K562 (cell line): Measurements from ENCODE around the gene SOX18. TPM values are rescaled to one million over a fixed set of nuclear protein-coding genes. Genes with fewer than 3 reads are reported as not detected.

Experiments
- ATAC-seq: fragments of 200-7000 bp; cut with Tn5 transposase; 3 replicates; pipeline ENCODE4 v1.9.1; 2020; ENCODE audit warnings: moderate library complexity
- BruUV-seq: library from RNA; stranded (reverse); fragments of 400-500 nt; replicated peaks from 2 replicates; lab custom pipeline; 2021; lab: Mats Ljungman, UMichigan
- CTCF ChIA-PET: fragments of 300-600 bp; formaldehyde crosslinking; extraction: SDS; loops from one replicate; lab custom pipeline; 2021; ENCODE audit warnings: low intra/inter-chr PET ratio; lab: Yijun Ruan, JAX
- POLR2A ChIA-PET: fragments of 300-600, 350-650 bp; sonication (Branson Sonifier 250); formaldehyde crosslinking; extraction: SDS; loops from one replicate; lab custom pipeline; 2021; ENCODE audit warnings: antibody characterized with exemption, inconsistent platforms; lab: Yijun Ruan, JAX
- DNase-seq, 4 experiments: peaks; one replicate each; pipeline versions ENCODE4 v3.0.0 to v3.0.0-alpha.2; 2011 to 2018; ENCODE audit warnings: low spot score in 3 of 4, mixed read lengths in 3 of 4; ENCODE audit errors: extremely low read depth in 1 of 4
- FAIRE-seq: peaks from 2 replicates; lab custom pipeline; 2011; peaks lifted over from hg19 to GRCh38; lab: Jason Lieb, UNC
- H2AFZ ChIP-seq: 2 replicates; pipeline ENCODE4 v1.6.0; 2011; ENCODE audit warnings: low read depth, low read length, control low read depth, inconsistent platforms
- H3K27ac ChIP-seq: fragments of 200-600 bp; 3 replicates; pipeline ENCODE4 v1.8.0; 2011; ENCODE audit warnings: low read depth, mild to moderate bottlenecking, control low read depth, inconsistent platforms, low read length, moderate library complexity, mixed read lengths; ENCODE audit errors: extremely low read depth
- H3K27me3 ChIP-seq, 2 experiments: fragments of 300-600 bp in 1 of 2; 2 replicates in 1 of 2; 3 replicates in 1 of 2; pipeline versions ENCODE4 v1.6.0 to v1.8.0; 2011; ENCODE audit warnings: inconsistent platforms in 2 of 2, low read length in 2 of 2, mild to moderate bottlenecking in 1 of 2, mixed read lengths in 1 of 2, moderate library complexity in 1 of 2; ENCODE audit not compliant: control insufficient read depth in 2 of 2, insufficient read depth in 2 of 2
- H3K36me3 ChIP-seq: fragments of 300-600 bp; 3 replicates; pipeline ENCODE4 v1.8.0; 2011; ENCODE audit warnings: mild to moderate bottlenecking, low read length, inconsistent platforms; ENCODE audit not compliant: control insufficient read depth, insufficient read depth
- H3K4me1 ChIP-seq, 2 experiments: fragments of 200-600 bp in 1 of 2; replicated peaks in 1 of 2; 2 replicates in 1 of 2; 3 replicates in 1 of 2; pipeline versions ENCODE4 v1.5.1 to v1.8.0; 2011; ENCODE audit warnings: inconsistent platforms in 2 of 2, low read length in 2 of 2, mild to moderate bottlenecking in 1 of 2, mixed read lengths in 1 of 2, moderate library complexity in 1 of 2; ENCODE audit not compliant: control insufficient read depth in 2 of 2, insufficient read depth in 2 of 2
- H3K4me2 ChIP-seq: 2 replicates; pipeline ENCODE4 v1.6.1; 2011; ENCODE audit warnings: low read length, control low read depth, inconsistent platforms, mixed read lengths; ENCODE audit not compliant: insufficient read depth
- H3K4me3 ChIP-seq: fragments of 200-600 bp; sonication (generic), shearing (Covaris generic); 2 replicates; pipeline ENCODE4 v1.5.1; 2016; ENCODE audit warnings: control low read depth, inconsistent platforms
- H3K79me2 ChIP-seq: fragments of 200-600 bp; 3 replicates; pipeline ENCODE4 v1.8.0; 2011; ENCODE audit warnings: low read length, inconsistent platforms; ENCODE audit not compliant: control insufficient read depth, insufficient read depth
- H3K9ac ChIP-seq, 2 experiments: 2 replicates each; pipeline versions ENCODE4 v1.6.0 to v1.6.1; 2011; ENCODE audit warnings: low read depth in 2 of 2, low read length in 2 of 2, control low read depth in 1 of 2, inconsistent platforms in 1 of 2, mild to moderate bottlenecking in 1 of 2, mixed read lengths in 1 of 2; ENCODE audit not compliant: insufficient read depth in 1 of 2
- H3K9me1 ChIP-seq: one replicate; pipeline ENCODE4 v1.6.0; 2011; ENCODE audit warnings: inconsistent platforms, mild to moderate bottlenecking, low read length, moderate library complexity; ENCODE audit not compliant: control insufficient read depth, insufficient read depth
- H3K9me3 ChIP-seq: replicated peaks from 2 replicates; pipeline ENCODE4 v1.5.1; 2011; ENCODE audit warnings: low read depth, low read length, inconsistent platforms; ENCODE audit not compliant: control insufficient read depth, insufficient read depth
- H4K20me1 ChIP-seq: replicated peaks from 2 replicates; pipeline ENCODE4 v1.6.1; 2011; ENCODE audit warnings: low read length, inconsistent platforms, mixed read lengths; ENCODE audit not compliant: control insufficient read depth, insufficient read depth
- ATF7 ChIP-seq: fragments of 450-650 bp; IDR thresholded peaks from 2 replicates; pipeline ENCODE4 v1.7.1; 2014; ENCODE audit warnings: mild to moderate bottlenecking, moderate library complexity
- CEBPB ChIP-seq: fragments of 450-650 bp; IDR thresholded peaks from 2 replicates; pipeline ENCODE4 v1.6.1; 2016; ENCODE audit warnings: missing genetic modification characterization, missing compliant biosample characterization
- CHD4 ChIP-seq: fragments of 200-600 bp; sonication (generic); IDR thresholded peaks from 3 replicates; pipeline ENCODE4 v1.6.1; 2012; ENCODE audit warnings: low read depth, mild to moderate bottlenecking, mixed read lengths, low read length, inconsistent platforms; ENCODE audit not compliant: insufficient read depth, insufficient replicate concordance, poor library complexity, severe bottlenecking
- CTBP1 ChIP-seq: fragments of 450-650 bp; IDR thresholded peaks from 2 replicates; pipeline ENCODE4 v1.6.1; 2016; ENCODE audit warnings: borderline replicate concordance
- JUN ChIP-seq, 2 experiments: sonication (generic) in 1 of 2; formaldehyde crosslinking in 1 of 2; IDR thresholded peaks; 2 replicates each; pipeline versions ENCODE4 v1.6.1 to v1.8.0; 2012 to 2022; ENCODE audit warnings: borderline replicate concordance in 2 of 2, mild to moderate bottlenecking in 2 of 2, improper control_type of control experiment in 1 of 2, low read depth in 1 of 2, low read length in 1 of 2, missing genetic modification reagents in 1 of 2
- KDM2B ChIP-seq: fragments of 250-450 bp; sonication (Bioruptor Pico); IDR thresholded peaks from 2 replicates; pipeline ENCODE4 v1.8.0; 2021; ENCODE audit warnings: mild to moderate bottlenecking, moderate library complexity
- MAZ ChIP-seq, 2 experiments: fragments of 450-650 bp in 1 of 2; sonication (generic) in 1 of 2; formaldehyde crosslinking; IDR thresholded peaks in 1 of 2; conservative IDR thresholded peaks in 1 of 2; 2 replicates each; pipeline versions ENCODE4 v1.4.0 to v1.5.0; 2020; ENCODE audit warnings: mild to moderate bottlenecking in 1 of 2, missing genetic modification reagents in 1 of 2
- NCOA1 ChIP-seq: fragments of 450-650 bp; IDR thresholded peaks from 2 replicates; pipeline ENCODE4 v1.6.1; 2016; ENCODE audit warnings: low read depth
- NFXL1 ChIP-seq: fragments of 450-650 bp; formaldehyde crosslinking; IDR thresholded peaks from 2 replicates; pipeline ENCODE4 v1.4.0; 2021; ENCODE audit warnings: mild to moderate bottlenecking
- NRF1 ChIP-seq, 2 experiments: fragments of 450-650 bp; IDR thresholded peaks in 1 of 2; conservative IDR thresholded peaks in 1 of 2; 2 replicates each; pipeline ENCODE4 v1.6.1; 2014; ENCODE audit warnings: mild to moderate bottlenecking in 2 of 2
- POLR3A ChIP-seq: IDR thresholded peaks from 2 replicates; pipeline ENCODE4 v1.6.1; 2011; ENCODE audit warnings: borderline replicate concordance, mild to moderate bottlenecking, moderate library complexity; ENCODE audit not compliant: insufficient read length, insufficient read depth; ENCODE audit errors: extremely low read depth
- RBM34 ChIP-seq: fragments of 200-400 bp; formaldehyde crosslinking; IDR thresholded peaks from 2 replicates; pipeline ENCODE4 v1.6.1; 2018; ENCODE audit warnings: low read length, borderline replicate concordance; ENCODE audit not compliant: insufficient read depth
- SIN3B ChIP-seq: fragments of 450-650 bp; IDR thresholded peaks from 2 replicates; pipeline ENCODE4 v1.6.1; 2017; ENCODE audit warnings: low read depth, mild to moderate bottlenecking, moderate library complexity
- SLC30A9 ChIP-seq: fragments of 250-450 bp; sonication (Bioruptor Pico); IDR thresholded peaks from 2 replicates; pipeline ENCODE4 v1.8.0; 2022; ENCODE audit warnings: mild to moderate bottlenecking, moderate library complexity
- TEAD1 ChIP-seq, 2 experiments: fragments of 450-650 bp in 1 of 2; sonication (generic) in 1 of 2; formaldehyde crosslinking; IDR thresholded peaks; 2 replicates each; pipeline versions ENCODE4 v1.4.0 to v1.8.0; 2020 to 2022; ENCODE audit warnings: mild to moderate bottlenecking in 2 of 2, missing genetic modification reagents in 1 of 2
- TEAD4 ChIP-seq, 2 experiments: sonication (generic) in 1 of 2; formaldehyde crosslinking in 1 of 2; IDR thresholded peaks; 2 replicates each; pipeline versions ENCODE4 v1.6.1 to v1.8.0; 2012 to 2022; ENCODE audit warnings: borderline replicate concordance in 1 of 2, inconsistent platforms in 1 of 2, low read length in 1 of 2, mild to moderate bottlenecking in 1 of 2, missing genetic modification reagents in 1 of 2
- ZBTB7A ChIP-seq: IDR thresholded peaks from 2 replicates; pipeline ENCODE4 v1.6.1; 2011; ENCODE audit warnings: low read depth, mild to moderate bottlenecking, low read length, moderate library complexity, borderline replicate concordance; ENCODE audit not compliant: control insufficient read depth
- ZNF23 ChIP-seq: fragments of 250-450 bp; sonication (Bioruptor Pico); IDR thresholded peaks from 2 replicates; pipeline ENCODE4 v1.4.0; 2020; ENCODE audit warnings: mild to moderate bottlenecking
- WGBS: fragments of 100-300 bp; shearing (Covaris generic); methylation state at CpG from one replicate; pipeline ENCODE4 v1.1.6; 2016; ENCODE audit warnings: low coverage, mixed read lengths; ENCODE audit not compliant: insufficient coverage; ENCODE audit errors: missing lambda C conversion rate; 5-methylcytosine and 5-hydroxymethylcytosine counted together
- in situ Hi-C: fragments of 300-500 bp; cut with MboI; formaldehyde crosslinking; loops from 4 replicates; pipeline ENCODE4 v1.15.0; 2018; ENCODE audit warnings: inconsistent platforms, mixed read lengths
- intact Hi-C: fragments of 100-400 bp; cut with micrococcal nuclease; formaldehyde crosslinking; loops from 2 replicates; pipeline ENCODE4 v1.14.2; 2022
- polyA plus RNA-seq, 8 experiments: library from polyadenylated mRNA; depleted of rRNA in 4 of 8; stranded (reverse) in 5 of 8; unstranded in 3 of 8; fragments of >200 nt; fragmentation: Nextera tagmentation in 2 of 8; fragmentation: Illumina TruSeq in 1 of 8; extraction: Ambion mirVana in 2 of 8; extraction: Trizol in 1 of 8; gene quantifications; 2 replicates each; pipeline versions ENCODE4 v1.2.1 to v1.2.3, GENCODE V29; 2011 to 2014; ENCODE audit warnings: inconsistent platforms in 1 of 8, missing spikeins in 1 of 8
- total RNA-seq, 7 experiments: library from RNA; depleted of rRNA in 6 of 7; stranded (reverse); fragments of >200 nt in 6 of 7; fragmentation: Illumina TruSeq in 2 of 7; extraction: Trizol in 2 of 7; gene quantifications; 2 replicates each; pipeline versions ENCODE4 v1.2.1 to v1.2.3, GENCODE V29; 2011 to 2021; ENCODE audit warnings: low replicate concordance in 1 of 7
- TF ChIP-seq, protein P1 (sequence below): fragments of 450-650 bp; formaldehyde crosslinking; IDR thresholded peaks from 2 replicates; pipeline ENCODE4 v1.4.0; 2020; ENCODE audit warnings: mild to moderate bottlenecking, moderate library complexity
- TF ChIP-seq, protein P2 (sequence below): fragments of 250-450 bp; sonication (Bioruptor Pico); IDR thresholded peaks from 2 replicates; pipeline ENCODE4 v1.8.0; 2021; ENCODE audit warnings: moderate library complexity, mild to moderate bottlenecking, inconsistent platforms

Gene SOX18
- total and polyA plus RNA-seq, 9 of the 15 experiments (the other 6 are each of a cell fraction or from before 2014, with no cell fraction given) = 0.15 to 19.8 (median 0.33) TPM

DNA sequence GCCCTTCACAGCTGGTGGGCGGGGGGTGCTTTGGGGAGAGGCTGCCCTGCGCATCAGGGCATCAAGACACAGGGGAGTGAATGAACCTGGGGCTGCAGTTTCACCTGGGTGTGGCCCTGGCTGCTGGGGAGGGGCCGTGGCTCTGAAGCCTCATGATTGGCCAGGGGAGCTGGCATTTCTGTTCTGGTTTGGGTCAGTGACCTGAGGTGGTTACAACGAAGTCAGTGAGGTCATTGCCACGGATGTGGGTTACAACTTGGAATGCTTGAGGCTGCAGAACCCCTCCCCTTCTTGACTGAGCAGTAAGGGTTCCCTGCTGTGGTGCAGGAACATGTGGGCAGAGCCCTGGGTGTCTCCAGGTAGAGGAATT lies 16.5 kb upstream of the SOX18 start:
- Histone ChIP-seq H3K36me3 (no peaks in the 10 kb centered on the region), H3K4me2 (no peak overlapping the region), H3K9me3 (no peaks in the 10 kb centered on the region), H3K4me1 (peaks cover 34 to 87% of the 10 kb centered on the region in 2 experiments), H2AFZ (0 out of 2 replicates have a peak overlapping the region, but pooled peaks have one; percentile 40), H3K27me3 (no peaks in the 10 kb centered on the region), H3K27ac (peak overlapping the region; percentile 32; the same call in 1 of the 3 replicates), H4K20me1 (no peaks in the 10 kb centered on the region), H3K9ac (peak overlapping the region in 1 of 2 experiments; percentile 28; a peak in 2 of 4 replicates), H3K9me1 (peaks cover 3% of the 10 kb centered on the region), H3K79me2 (peaks cover 4% of the 10 kb centered on the region; the same call in 2 of the 3 replicates), H3K4me3 (no peak overlapping the region)
- in situ Hi-C loops = no loop called here
- intact Hi-C loops = no loop called here
- FAIRE-seq = peak; percentile 95
- ChIA-PET POLR2A (interaction anchor here (0.6 to 0.9 kb wide), 3 partner anchors 13 to 152 kb away, joined by 3 read pairs; no protein-coding TSS in a partner anchor), CTCF (no interaction called here)
- DNase-seq = peak; percentile 74 to 75 (median 74)
- 15% methylated on average over 5 of the region's 5 CpGs for WGBS
- BruUV-seq = no TSS peak
- peak; percentile 52 for ATAC-seq
- peak in 1 of 2 experiments; percentile 80; a peak in 2 of 4 replicates for TF ChIP-seq TEAD1 (CRISPR knock-in tag; IDR thresholded peaks at IDR 0.05)
- 0 out of 2 replicates have a peak, but pooled peaks have one; percentile 19 for TF ChIP-seq JUN (IDR thresholded peaks at IDR 0.05; ENCODE audit: borderline replicate concordance, low read depth, low read length)
- TF ChIP-seq JUN (CRISPR knock-in tag; IDR thresholded peaks at IDR 0.05; ENCODE audit: borderline replicate concordance) = no peak
- no peak for TF ChIP-seq SLC30A9 (CRISPR knock-in tag)
- TF ChIP-seq TEAD4 (IDR thresholded peaks at IDR 0.05; ENCODE audit: low read length) = peak; percentile 41; the same call in 1 of the 2 replicates
- TF ChIP-seq TEAD4 (CRISPR knock-in tag; IDR thresholded peaks at IDR 0.05; ENCODE audit: borderline replicate concordance) = no peak
- TF ChIP-seq KDM2B (CRISPR knock-in tag) = no peak
- TF ChIP-seq, protein P1, sequence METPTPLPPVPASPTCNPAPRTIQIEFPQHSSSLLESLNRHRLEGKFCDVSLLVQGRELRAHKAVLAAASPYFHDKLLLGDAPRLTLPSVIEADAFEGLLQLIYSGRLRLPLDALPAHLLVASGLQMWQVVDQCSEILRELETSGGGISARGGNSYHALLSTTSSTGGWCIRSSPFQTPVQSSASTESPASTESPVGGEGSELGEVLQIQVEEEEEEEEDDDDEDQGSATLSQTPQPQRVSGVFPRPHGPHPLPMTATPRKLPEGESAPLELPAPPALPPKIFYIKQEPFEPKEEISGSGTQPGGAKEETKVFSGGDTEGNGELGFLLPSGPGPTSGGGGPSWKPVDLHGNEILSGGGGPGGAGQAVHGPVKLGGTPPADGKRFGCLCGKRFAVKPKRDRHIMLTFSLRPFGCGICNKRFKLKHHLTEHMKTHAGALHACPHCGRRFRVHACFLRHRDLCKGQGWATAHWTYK = no peak
- TF ChIP-seq NCOA1 = no peak
- no peak for TF ChIP-seq NFXL1 (CRISPR knock-in tag)
- TF ChIP-seq NRF1 (conservative IDR thresholded peaks at IDR 0.05 in 1 of 2, IDR thresholded peaks at IDR 0.05 in 1 of 2) = peak; percentile 46 to 47; a peak in 3 of 4 replicates
- no peak for TF ChIP-seq RBM34
- no peak for TF ChIP-seq CHD4
- TF ChIP-seq, protein P2, sequence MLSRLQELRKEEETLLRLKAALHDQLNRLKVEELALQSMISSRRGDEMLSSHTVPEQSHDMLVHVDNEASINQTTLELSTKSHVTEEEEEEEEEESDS (CRISPR knock-in tag) = no peak
- no peak for TF ChIP-seq CEBPB
- TF ChIP-seq ZNF23 = no peak
- TF ChIP-seq CTBP1 = peak; percentile 30; the same call in 1 of the 2 replicates
- peak; percentile 80 for TF ChIP-seq ATF7
- TF ChIP-seq MAZ (CRISPR knock-in tag; conservative IDR thresholded peaks at IDR 0.05 in 1 of 2, IDR thresholded peaks at IDR 0.05 in 1 of 2) = 0 out of 4 replicates have a peak, but pooled peaks of 1 of the 2 experiments have one; percentile 20
- no peak for TF ChIP-seq POLR3A
- no peak for TF ChIP-seq SIN3B
- peak; percentile 3; the same call in 1 of the 2 replicates for TF ChIP-seq ZBTB7A
